ENCODE measurements around the gene HYAL1.
"Not testable (repeated sequence)": the region's sequence is repeated elsewhere in the genome, so short reads cannot be mapped to it uniquely, and the experiment has no call there.

HYAL1 gene

GRCh38 chr3:50264964-50265485 lies 38.3 kb downstream of the HYAL1 start:
- no peak for DNase-seq (ENCODE audit: low read depth)
- no peak overlapping the region; the same call in 1 of the 2 replicates for H3K4me3 ChIP-seq (ENCODE audit: low read length)

GRCh38 chr3:50264383-50264963 lies 38.9 kb downstream of the HYAL1 start:
- DNase-seq (ENCODE audit: low read depth), result peak; percentile 94
- no peak overlapping the region; the same call in 1 of the 2 replicates for H3K4me3 ChIP-seq (ENCODE audit: low read length)
- no peak for TF ChIP-seq CTCF (conservative IDR thresholded peaks at IDR 0.05; ENCODE audit: low read length)

More at GRCh38 chr3:50264964-50265485, 38.3 kb downstream of the HYAL1 start:
- no peak for TF ChIP-seq CTCF (conservative IDR thresholded peaks at IDR 0.05; ENCODE audit: low read length)

GRCh38 chr3:50263478-50264382 lies 39.6 kb downstream of the HYAL1 start:
- H3K4me3 ChIP-seq (ENCODE audit: low read length), result no peak overlapping the region
- no peak for DNase-seq (ENCODE audit: low read depth)
- TF ChIP-seq CTCF (conservative IDR thresholded peaks at IDR 0.05; ENCODE audit: low read length), result no peak

- no peak overlapping the region for H3K4me3 ChIP-seq (ENCODE audit: low read length)
- no peak for TF ChIP-seq CTCF (conservative IDR thresholded peaks at IDR 0.05; ENCODE audit: low read length)
- DNase-seq (ENCODE audit: low read depth), result no peak
Observed at GRCh38 chr3:50262778-50263177, 40.6 kb downstream of the HYAL1 start.

GRCh38 chr3:50262200-50262599 lies 41.2 kb downstream of the HYAL1 start:
- not testable (repeated sequence) for DNase-seq (ENCODE audit: low read depth); H3K4me3 ChIP-seq (ENCODE audit: low read length)

GRCh38 chr3:50261505-50261904 lies 41.9 kb downstream of the HYAL1 start:
- no peak for TF ChIP-seq CTCF (conservative IDR thresholded peaks at IDR 0.05; ENCODE audit: low read length)
- no peak overlapping the region for H3K4me3 ChIP-seq (ENCODE audit: low read length)
- no peak for DNase-seq (ENCODE audit: low read depth)

- DNase-seq (ENCODE audit: low read depth), result no peak
- no peak for TF ChIP-seq CTCF (conservative IDR thresholded peaks at IDR 0.05; ENCODE audit: low read length)
- peak overlapping the region; percentile 60 for H3K4me3 ChIP-seq (ENCODE audit: low read length)
Observed at GRCh38 chr3:50260942-50261441, 42.4 kb downstream of the HYAL1 start.

Measured in AG10803 (cell line).